AG09319 (cell line): ENCODE data around the gene PGP.

Source experiments
- DNase-seq: peaks from one replicate; pipeline ENCODE4 v3.0.0-alpha.2; 2010; ENCODE audit warnings: low read depth; ENCODE audit errors: extremely low read depth
- CTCF ChIP-seq: IDR thresholded peaks from 2 replicates; pipeline ENCODE4 v1.5.1; 2011; ENCODE audit warnings: low read depth, mild to moderate bottlenecking, inconsistent platforms, low read length, moderate library complexity

Gene PGP

DNA sequence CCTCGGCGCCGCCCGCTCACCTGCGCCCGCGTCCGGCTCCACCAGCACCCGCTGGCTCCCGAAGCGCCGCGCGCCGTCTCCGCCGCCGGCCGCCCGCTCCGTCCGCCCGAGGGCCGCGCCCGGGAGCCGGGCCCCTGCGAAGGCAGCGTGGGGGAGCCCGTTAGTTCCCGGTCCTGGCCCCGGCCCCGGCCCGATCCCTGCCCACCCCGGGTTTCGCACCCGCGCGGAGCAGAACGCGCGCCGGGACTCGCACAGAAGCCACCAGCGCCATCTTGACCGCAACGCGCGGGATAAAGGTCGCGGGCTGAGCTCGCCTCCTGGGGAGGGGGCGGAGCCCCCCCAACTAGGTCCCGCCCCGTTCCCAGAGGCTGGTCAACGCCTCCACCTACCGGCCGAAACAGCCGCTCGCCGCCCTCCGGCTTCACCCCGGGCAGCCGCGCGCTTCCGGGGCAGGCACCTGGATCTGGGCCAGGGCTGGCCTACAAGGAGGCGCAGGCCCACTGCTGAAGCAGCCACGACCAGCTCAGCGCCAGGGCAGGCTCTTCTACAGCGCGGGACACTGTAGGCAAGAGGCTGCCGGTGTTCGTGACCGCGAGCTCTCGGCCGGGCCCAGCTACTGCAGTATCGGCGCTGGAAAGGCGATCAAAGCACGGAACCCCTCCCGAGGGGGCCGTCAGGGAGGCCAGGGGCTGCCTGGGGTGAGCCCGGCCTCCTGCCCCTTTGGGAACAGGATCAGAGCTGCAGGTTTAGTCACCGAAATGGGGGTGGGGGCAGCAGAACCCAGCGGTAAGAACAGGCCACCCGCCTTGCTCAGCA, 36.9 kb upstream of the PGP start, which contains the start of gene ECI1:
ECI1 (minus strand) TSS at position 292 of the 816 bp plus-strand sequence; CDS start at position 271, 21 bp downstream.
- DNase-seq = peak; percentile 84
- peak; percentile 69 for TF ChIP-seq CTCF

GRCh38 chr16:2250652-2251295, 36.1 kb upstream of the PGP start:
- DNase-seq = no peak
- no peak for TF ChIP-seq CTCF

DNA sequence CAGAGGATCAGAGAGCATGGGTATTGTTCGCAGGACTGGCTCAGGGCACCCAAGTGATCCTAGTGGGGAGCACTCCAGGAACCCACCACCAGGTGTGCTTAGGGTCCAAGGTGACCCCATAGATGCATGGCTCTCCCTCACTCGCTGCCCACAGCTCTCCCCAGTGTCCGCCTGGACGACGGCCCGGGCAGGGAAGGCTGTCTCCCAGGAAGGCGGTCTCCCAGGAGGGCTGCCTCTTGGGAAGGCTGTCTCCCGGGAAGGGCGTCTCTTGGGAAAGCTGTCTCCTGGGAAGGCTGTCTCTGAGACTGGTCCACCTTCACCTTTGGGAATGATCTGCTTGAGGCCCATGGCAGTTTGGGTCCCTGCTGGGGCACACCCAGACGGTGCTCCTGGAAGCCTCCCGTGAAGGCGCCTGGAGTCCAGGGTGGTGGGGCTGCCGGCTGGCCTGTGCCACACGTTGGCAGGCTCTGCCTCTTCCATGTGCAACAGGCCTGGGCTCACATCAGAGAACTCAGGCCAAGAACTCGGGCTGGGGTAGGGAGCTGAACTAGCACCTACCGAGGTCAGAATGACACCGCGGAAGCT, 31.8 kb upstream of the PGP start:
- no peak for DNase-seq
- TF ChIP-seq CTCF = no peak

DNA sequence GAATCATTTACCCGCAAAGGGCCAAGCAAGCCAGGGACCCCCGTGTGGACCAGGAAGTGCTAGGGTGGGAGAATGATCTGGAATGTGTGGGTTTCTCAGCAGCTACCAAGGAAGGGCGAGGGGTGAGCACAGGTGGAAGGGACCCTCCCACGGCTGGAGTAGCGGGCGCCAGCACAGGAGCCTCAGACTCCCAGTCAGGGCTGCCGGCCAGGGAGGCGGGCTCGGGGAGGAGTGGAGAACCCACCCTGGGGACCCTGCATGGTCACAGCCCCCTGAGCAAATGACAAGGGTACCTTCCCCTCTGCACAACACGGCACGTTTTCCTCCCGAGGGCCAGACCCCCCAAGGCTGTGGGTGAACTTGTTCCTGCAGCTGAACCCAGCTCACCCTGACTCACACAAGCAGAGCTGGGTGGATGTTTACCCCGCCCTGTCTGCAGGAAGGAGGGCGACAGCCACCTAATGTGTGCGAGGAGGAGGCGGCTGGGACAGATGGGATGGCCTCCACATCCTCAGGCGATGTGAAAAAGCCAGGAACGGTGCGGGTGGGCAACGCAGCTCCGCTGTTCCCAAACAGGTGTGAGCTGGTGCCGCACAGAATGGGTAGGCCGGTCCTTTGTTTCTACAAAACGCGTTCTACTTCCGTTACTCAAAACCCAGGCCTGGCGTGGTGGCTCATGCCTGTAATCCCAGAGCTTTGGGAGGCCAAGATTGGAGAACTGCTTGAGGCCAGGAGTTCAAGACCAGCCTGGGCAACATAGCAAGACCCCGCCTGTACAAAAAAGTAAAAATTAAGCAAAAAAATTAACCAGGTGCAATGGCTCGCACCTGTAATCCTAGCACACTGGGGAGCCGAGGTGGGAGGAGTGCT, 30.5 kb upstream of the PGP start:
- no peak for TF ChIP-seq CTCF
- no peak for DNase-seq

GRCh38 chr16:2244301-2244700, 29.7 kb upstream of the PGP start:
- no peak for TF ChIP-seq CTCF
- DNase-seq = no peak

- no peak for TF ChIP-seq CTCF
Measured at GRCh38 chr16:2243781-2244180, 29.1 kb upstream of the PGP start.

More at GRCh38 chr16:2243781-2244180, 29.1 kb upstream of the PGP start:
- DNase-seq = no peak
